ENCODE results near the gene ATP7A.

- TF ChIP-seq EZH2 (IDR thresholded peaks at IDR 0.05; ENCODE audit: borderline replicate concordance, low read depth, low read length, severe bottlenecking) (no peak), CTCF (IDR thresholded peaks at IDR 0.05; ENCODE audit: extremely low read depth in 1 of 2, insufficient read depth in 1 of 2, low read depth in 1 of 2, low read length in 2 of 2) (no peak)
These were observed 41.7 kb downstream of the ATP7A start for GRCh38 chrX:77952173-77952572.
